Measurements from ENCODE around the gene ZC3H7A. TPM values are rescaled to one million over a fixed set of nuclear protein-coding genes. Genes with fewer than 3 reads are reported as not detected.
"Not testable (repeated sequence)": the region's sequence is repeated elsewhere in the genome, so short reads cannot be mapped to it uniquely, and the experiment has no call there.

ZC3H7A gene
- total RNA-seq, 3 donors from 2014 or later: 33.3 to 39.7 (median 38.4) TPM

- peaks cover 70% of the 10 kb centered on the region for H3K4me1 Mint-ChIP-seq (ENCODE audit: low read depth)
- DNase-seq: no peak
- H3K4me3 Mint-ChIP-seq: peak overlapping the region; percentile 90
- peaks cover 15% of the 10 kb centered on the region for H3K36me3 Mint-ChIP-seq (ENCODE audit: insufficient read depth)
- H3K9me3 Mint-ChIP-seq: no peaks in the 10 kb centered on the region
- ATAC-seq: no peak
- no peaks in the 10 kb centered on the region for H3K27me3 Mint-ChIP-seq (ENCODE audit: low read depth)
Observed at GRCh38 chr16:11793840-11794239, 3.2 kb downstream of the ZC3H7A start.

- Mint-ChIP-seq H3K9me3 (no peaks in the 10 kb centered on the region), H3K36me3 (ENCODE audit: insufficient read depth) (peaks cover 15% of the 10 kb centered on the region), H3K4me3 (no peak overlapping the region), H3K4me1 (ENCODE audit: low read depth) (peaks cover 68% of the 10 kb centered on the region), H3K27me3 (ENCODE audit: low read depth) (no peaks in the 10 kb centered on the region)
- DNase-seq (no peak), ATAC-seq (no peak)
Observed at GRCh38 chr16:11792410-11793241, 4.4 kb downstream of the ZC3H7A start.

- Mint-ChIP-seq H3K9me3 (no peaks in the 10 kb centered on the region), H3K36me3 (ENCODE audit: insufficient read depth) (peaks cover 17% of the 10 kb centered on the region), H3K4me3 (peak overlapping the region; percentile 4), H3K27me3 (ENCODE audit: low read depth) (no peaks in the 10 kb centered on the region), H3K4me1 (ENCODE audit: low read depth) (peaks cover 81% of the 10 kb centered on the region)
- ATAC-seq (peak in 1 of 2 donors; percentile 6), DNase-seq (no peak)
Observed at GRCh38 chr16:11791144-11791828, 5.8 kb downstream of the ZC3H7A start.

GRCh38 chr16:11788914-11789313 is 8.1 kb downstream of the ZC3H7A start:
- H3K9me3 Mint-ChIP-seq: no peaks in the 10 kb centered on the region
- ATAC-seq (no peak), DNase-seq (no peak)
- H3K27me3 Mint-ChIP-seq (ENCODE audit: low read depth): no peaks in the 10 kb centered on the region
- H3K4me1 Mint-ChIP-seq (ENCODE audit: low read depth): peaks cover 74% of the 10 kb centered on the region
- H3K4me3 Mint-ChIP-seq: no peak overlapping the region
- peaks cover 11% of the 10 kb centered on the region for H3K36me3 Mint-ChIP-seq (ENCODE audit: insufficient read depth)

GRCh38 chr16:11784980-11785599 is 12.0 kb downstream of the ZC3H7A start:
- not testable (repeated sequence) for H3K27me3 Mint-ChIP-seq (ENCODE audit: low read depth); DNase-seq; ATAC-seq; H3K9me3 Mint-ChIP-seq; H3K4me3 Mint-ChIP-seq
- H3K36me3 Mint-ChIP-seq (ENCODE audit: insufficient read depth): peaks cover 12% of the 10 kb centered on the region
- peaks cover 75% of the 10 kb centered on the region for H3K4me1 Mint-ChIP-seq (ENCODE audit: low read depth)

- Mint-ChIP-seq H3K36me3 (ENCODE audit: insufficient read depth) (peaks cover 15% of the 10 kb centered on the region), H3K4me1 (ENCODE audit: low read depth) (peaks cover 73% of the 10 kb centered on the region)
- H3K4me3 Mint-ChIP-seq; H3K9me3 Mint-ChIP-seq; DNase-seq; H3K27me3 Mint-ChIP-seq (ENCODE audit: low read depth); ATAC-seq: not testable (repeated sequence)
Observed at GRCh38 chr16:11784381-11784780, 12.7 kb downstream of the ZC3H7A start.

- Mint-ChIP-seq H3K27me3 (ENCODE audit: low read depth) (no peaks in the 10 kb centered on the region), H3K9me3 (no peaks in the 10 kb centered on the region), H3K36me3 (ENCODE audit: insufficient read depth) (peaks cover 16% of the 10 kb centered on the region), H3K4me3 (peak overlapping the region; percentile 78), H3K4me1 (ENCODE audit: low read depth) (peaks cover 72% of the 10 kb centered on the region)
- DNase-seq: no peak
- no peak for ATAC-seq
Observed at GRCh38 chr16:11784038-11784369, 13.1 kb downstream of the ZC3H7A start.

GRCh38 chr16:11783319-11784037 is 13.6 kb downstream of the ZC3H7A start:
- Mint-ChIP-seq H3K4me3 (peak overlapping the region; percentile 78), H3K9me3 (no peaks in the 10 kb centered on the region), H3K4me1 (ENCODE audit: low read depth) (peaks cover 68% of the 10 kb centered on the region), H3K27me3 (ENCODE audit: low read depth) (no peaks in the 10 kb centered on the region), H3K36me3 (ENCODE audit: insufficient read depth) (peaks cover 16% of the 10 kb centered on the region)
- peak; percentile 89 to 91 for ATAC-seq
- DNase-seq: peak; percentile 21

- ATAC-seq (no peak), DNase-seq (no peak)
- Mint-ChIP-seq H3K27me3 (ENCODE audit: low read depth) (no peaks in the 10 kb centered on the region), H3K36me3 (ENCODE audit: insufficient read depth) (peaks cover 17% of the 10 kb centered on the region), H3K4me1 (ENCODE audit: low read depth) (peaks cover 53% of the 10 kb centered on the region), H3K9me3 (no peaks in the 10 kb centered on the region), H3K4me3 (peak overlapping the region; percentile 48)
Observed at GRCh38 chr16:11781773-11782172, 15.3 kb downstream of the ZC3H7A start.

GRCh38 chr16:11780991-11781680 is 15.9 kb downstream of the ZC3H7A start:
- Mint-ChIP-seq H3K4me3 (no peak overlapping the region), H3K9me3 (no peaks in the 10 kb centered on the region), H3K4me1 (ENCODE audit: low read depth) (peaks cover 46% of the 10 kb centered on the region), H3K36me3 (ENCODE audit: insufficient read depth) (peaks cover 16% of the 10 kb centered on the region), H3K27me3 (ENCODE audit: low read depth) (no peaks in the 10 kb centered on the region)
- no peak for ATAC-seq
- no peak for DNase-seq

GRCh38 chr16:11779074-11779473 is 18.0 kb downstream of the ZC3H7A start:
- ATAC-seq: no peak
- Mint-ChIP-seq H3K9me3 (no peaks in the 10 kb centered on the region), H3K4me3 (no peak overlapping the region), H3K36me3 (ENCODE audit: insufficient read depth) (peaks cover 21% of the 10 kb centered on the region), H3K27me3 (ENCODE audit: low read depth) (no peaks in the 10 kb centered on the region), H3K4me1 (ENCODE audit: low read depth) (peaks cover 38% of the 10 kb centered on the region)
- DNase-seq: no peak

GRCh38 chr16:11774065-11774626 is 22.9 kb downstream of the ZC3H7A start:
- ATAC-seq: no peak
- DNase-seq: no peak
- H3K27me3 Mint-ChIP-seq (ENCODE audit: low read depth): no peaks in the 10 kb centered on the region
- H3K36me3 Mint-ChIP-seq (ENCODE audit: insufficient read depth): peaks cover 29% of the 10 kb centered on the region
- no peak overlapping the region for H3K4me3 Mint-ChIP-seq
- peaks cover 7% of the 10 kb centered on the region for H3K4me1 Mint-ChIP-seq (ENCODE audit: low read depth)
- H3K9me3 Mint-ChIP-seq: no peaks in the 10 kb centered on the region

- H3K4me3 Mint-ChIP-seq: no peak overlapping the region
- peaks cover 38% of the 10 kb centered on the region for H3K36me3 Mint-ChIP-seq (ENCODE audit: insufficient read depth)
- ATAC-seq (no peak), DNase-seq (no peak)
- no peaks in the 10 kb centered on the region for H3K27me3 Mint-ChIP-seq (ENCODE audit: low read depth)
- peaks cover 9% of the 10 kb centered on the region for H3K4me1 Mint-ChIP-seq (ENCODE audit: low read depth)
- H3K9me3 Mint-ChIP-seq: no peaks in the 10 kb centered on the region
Observed at GRCh38 chr16:11768849-11769248, 28.2 kb downstream of the ZC3H7A start.
